Left lung (tissue), 10 donors: ENCODE measurements around the gene CFI. TPM values are rescaled to one million over a fixed set of nuclear protein-coding genes. Genes with fewer than 3 reads are reported as not detected.

Source experiments
- ATAC-seq: fragments of 200-7000 bp; cut with Tn5 transposase; one replicate; pipeline ENCODE4 v1.9.1; 2020; ENCODE audit warnings: moderate library complexity
- DNase-seq, 4 donors: peaks; one replicate each; pipeline ENCODE4 v3.0.0-alpha.2; 2013 to 2020
- H3K27ac ChIP-seq, 2 donors: fragments of 200-600 bp; sonication (generic) in 1 of 2; one replicate each; pipeline versions ENCODE4 v1.5.0 to v1.8.0; 2020 to 2021
- H3K27me3 ChIP-seq, 2 donors: fragments of 200-600 bp; sonication (generic) in 1 of 2; one replicate each; pipeline versions ENCODE4 v1.5.0 to v1.8.0; 2020 to 2021
- H3K36me3 ChIP-seq, 2 donors: fragments of 200-600 bp; sonication (generic) in 1 of 2; one replicate each; pipeline versions ENCODE4 v1.5.0 to v1.8.0; 2020 to 2021
- H3K4me1 ChIP-seq, 2 donors: fragments of 200-600 bp; one replicate each; pipeline ENCODE4 v1.8.0; 2021
- H3K4me3 ChIP-seq, 2 donors: fragments of 200-600 bp; sonication (generic) in 1 of 2; one replicate each; pipeline versions ENCODE4 v1.5.0 to v1.8.0; 2020 to 2021; ENCODE audit warnings: mild to moderate bottlenecking in 1 of 2
- H3K9me3 ChIP-seq, 2 donors: fragments of 200-600 bp; sonication (generic) in 1 of 2; one replicate each; pipeline versions ENCODE4 v1.5.0 to v1.8.0; 2020 to 2021
- intact Hi-C, 2 donors: fragments of 100-400 bp; cut with DNase I; formaldehyde crosslinking; loops; one replicate each; pipeline versions ENCODE4 v1.11.2 to v1.14.2; 2022
- polyA plus RNA-seq, 6 donors: library from polyadenylated mRNA; unstranded; fragments of 120-200 nt; gene quantifications; one replicate each; pipeline ENCODE4 v1.2.1, GENCODE V29; 2013; ENCODE audit not compliant: insufficient read length in 6 of 6
- total RNA-seq, 2 donors: library from RNA; stranded (reverse); fragmentation: NEBNext Ultra II Directional; extraction: Animal tissue kit (Norgen Biotek cat#: 25700); gene quantifications; one replicate each; pipeline ENCODE4 v1.2.1, GENCODE V29; 2021
- TF ChIP-seq, protein P1 (sequence below), 2 donors: fragments of 200-600 bp; sonication (generic) in 1 of 2; IDR thresholded peaks; one replicate each; pipeline versions ENCODE4 v1.5.0 to v1.8.0; 2021; ENCODE audit warnings: antibody characterized with exemption in 2 of 2
- donor health status: DM: no; HTN: yes; CAD: no.
- donor health status: DM: no; HTN: no; CAD: no.

The CFI gene
- total and polyA plus RNA-seq, 8 donors = 66.8 to 115 (median 93.8) TPM

DNA sequence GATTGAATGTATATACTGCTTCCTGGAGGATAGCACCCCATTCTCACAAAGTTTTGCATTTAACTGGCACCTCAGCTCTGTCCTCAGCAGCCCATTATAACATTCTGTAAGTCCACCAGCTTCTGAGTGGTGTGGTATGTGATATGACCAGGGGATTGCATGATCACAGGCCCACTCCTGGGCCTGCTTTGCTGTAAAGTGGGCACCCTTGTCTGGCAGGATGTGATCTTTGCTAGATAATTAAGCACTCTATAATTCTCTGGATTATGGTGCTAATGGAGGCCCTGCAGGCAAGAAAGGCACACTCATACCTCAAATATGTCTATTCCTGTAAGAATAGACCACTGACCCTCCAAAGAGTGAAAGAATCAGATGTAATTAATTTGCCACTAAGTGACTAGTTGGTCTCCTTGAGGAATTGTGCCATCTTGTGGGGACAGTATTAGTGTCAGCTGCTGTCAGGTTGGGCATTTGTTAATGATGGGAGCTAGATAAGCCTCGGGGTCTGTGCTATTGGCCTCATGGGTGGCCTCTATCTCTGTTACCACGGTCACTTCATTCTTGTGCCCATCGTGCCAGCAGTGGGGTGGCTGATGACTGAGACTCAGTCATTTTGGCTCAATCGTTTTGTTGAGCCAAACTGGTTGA lies 2.2 kb upstream of the CFI start:
- H3K36me3 ChIP-seq = no peaks in the 10 kb centered on the region
- no peak overlapping the region for H3K27ac ChIP-seq
- TF ChIP-seq, protein P1, sequence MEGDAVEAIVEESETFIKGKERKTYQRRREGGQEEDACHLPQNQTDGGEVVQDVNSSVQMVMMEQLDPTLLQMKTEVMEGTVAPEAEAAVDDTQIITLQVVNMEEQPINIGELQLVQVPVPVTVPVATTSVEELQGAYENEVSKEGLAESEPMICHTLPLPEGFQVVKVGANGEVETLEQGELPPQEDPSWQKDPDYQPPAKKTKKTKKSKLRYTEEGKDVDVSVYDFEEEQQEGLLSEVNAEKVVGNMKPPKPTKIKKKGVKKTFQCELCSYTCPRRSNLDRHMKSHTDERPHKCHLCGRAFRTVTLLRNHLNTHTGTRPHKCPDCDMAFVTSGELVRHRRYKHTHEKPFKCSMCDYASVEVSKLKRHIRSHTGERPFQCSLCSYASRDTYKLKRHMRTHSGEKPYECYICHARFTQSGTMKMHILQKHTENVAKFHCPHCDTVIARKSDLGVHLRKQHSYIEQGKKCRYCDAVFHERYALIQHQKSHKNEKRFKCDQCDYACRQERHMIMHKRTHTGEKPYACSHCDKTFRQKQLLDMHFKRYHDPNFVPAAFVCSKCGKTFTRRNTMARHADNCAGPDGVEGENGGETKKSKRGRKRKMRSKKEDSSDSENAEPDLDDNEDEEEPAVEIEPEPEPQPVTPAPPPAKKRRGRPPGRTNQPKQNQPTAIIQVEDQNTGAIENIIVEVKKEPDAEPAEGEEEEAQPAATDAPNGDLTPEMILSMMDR (IDR thresholded peaks at IDR 0.05) = peak in 1 of 2 donors; percentile 25
- no peaks in the 10 kb centered on the region for H3K9me3 ChIP-seq
- ATAC-seq (peak; percentile 69), DNase-seq (peak in 1 of 4 donors; percentile 47)
- peaks cover 0 to 9% of the 10 kb centered on the region in 2 donors for H3K4me1 ChIP-seq
- H3K4me3 ChIP-seq = no peak overlapping the region
- no peaks in the 10 kb centered on the region for H3K27me3 ChIP-seq
- intact Hi-C loops = no loop called here

DNA sequence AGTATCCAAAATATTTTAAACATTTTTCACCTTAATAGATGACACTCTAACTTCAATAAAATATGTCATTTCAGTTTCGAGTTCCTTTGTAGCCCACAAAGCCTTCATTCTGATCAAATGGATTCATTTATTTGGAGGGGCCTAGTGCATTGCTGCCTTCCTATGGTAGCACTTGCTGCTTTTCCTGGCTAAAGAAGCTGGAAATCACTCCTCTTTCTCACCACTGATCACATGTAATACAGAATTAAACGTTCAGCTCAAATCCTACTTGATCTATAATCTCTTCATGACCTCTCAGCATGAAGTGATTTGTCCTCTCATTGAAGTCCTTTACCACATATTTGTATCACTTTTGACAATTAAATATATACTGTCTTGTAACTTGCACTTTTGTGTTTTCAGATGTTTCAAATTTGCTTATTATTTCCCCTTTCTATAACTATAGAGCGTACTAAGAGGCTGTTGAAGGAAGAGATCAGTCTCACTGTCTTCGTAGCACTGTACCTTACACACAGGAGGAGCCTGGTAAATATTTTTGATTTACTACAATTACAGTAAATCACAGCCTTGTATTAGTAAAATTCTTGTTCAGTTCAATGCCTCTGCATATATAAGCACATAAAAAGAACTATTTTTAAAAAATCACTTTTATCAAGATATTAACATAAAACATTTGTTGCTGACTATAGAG lies 555 bp downstream of the CFI start:
- Histone ChIP-seq H3K9me3 (peaks cover 0 to 12% of the 10 kb centered on the region in 2 donors), H3K27ac (peak overlapping the region; percentile 21 to 45), H3K27me3 (no peaks in the 10 kb centered on the region), H3K4me1 (peaks cover 0 to 9% of the 10 kb centered on the region in 2 donors), H3K36me3 (no peaks in the 10 kb centered on the region), H3K4me3 (peak overlapping the region; percentile 12 to 39)
- ATAC-seq (peak; percentile 65), DNase-seq (no peak)
- TF ChIP-seq, protein P1 (IDR thresholded peaks at IDR 0.05) = no peak
- intact Hi-C loops = no loop called here

DNA sequence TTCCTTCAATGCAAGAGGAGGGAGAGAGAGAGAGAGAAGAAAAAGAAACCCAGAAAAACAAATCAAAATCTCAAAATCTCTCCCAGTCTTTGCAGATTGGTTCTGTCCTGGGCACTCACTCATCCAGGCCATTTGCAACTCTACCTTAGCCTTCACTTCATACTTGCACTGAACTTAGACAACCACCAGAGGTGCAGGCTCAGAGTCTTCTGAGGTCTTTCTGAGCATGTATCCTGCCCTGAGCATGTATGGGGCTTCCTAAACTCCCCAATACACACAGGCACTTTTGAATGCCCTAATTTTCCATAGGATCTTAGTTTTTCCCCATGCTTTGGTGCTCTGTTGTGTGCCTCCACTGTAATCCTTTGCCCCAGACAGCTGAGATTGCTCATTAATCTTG lies 2.9 kb downstream of the CFI start:
- Histone ChIP-seq H3K36me3 (no peaks in the 10 kb centered on the region), H3K9me3 (peaks cover 0 to 33% of the 10 kb centered on the region in 2 donors), H3K4me3 (no peak overlapping the region), H3K4me1 (peaks cover 0 to 9% of the 10 kb centered on the region in 2 donors), H3K27me3 (no peaks in the 10 kb centered on the region), H3K27ac (no peak overlapping the region)
- DNase-seq (no peak), ATAC-seq (no peak)
- intact Hi-C loops = no loop called here
- TF ChIP-seq, protein P1 (IDR thresholded peaks at IDR 0.05) = no peak

DNA sequence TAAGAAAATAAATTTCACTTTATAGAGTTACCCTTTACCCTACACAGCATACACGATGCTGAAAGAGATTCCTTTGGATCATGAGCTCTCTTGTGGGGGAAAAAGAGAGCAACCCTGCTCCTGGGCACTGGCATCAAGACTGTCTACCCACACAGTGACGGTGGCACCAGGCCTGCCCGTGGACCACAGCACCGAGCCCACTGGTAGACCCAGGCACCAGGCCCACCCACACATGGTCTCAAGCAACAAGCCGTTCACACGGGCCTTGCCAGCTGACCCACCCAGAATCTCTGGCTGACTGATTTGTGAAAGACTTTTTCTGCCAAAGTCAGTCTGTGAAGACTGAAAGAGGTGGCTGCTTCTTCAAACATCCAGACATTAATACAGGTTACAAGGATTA lies 6.7 kb downstream of the CFI start:
- no peak overlapping the region for H3K27ac ChIP-seq
- H3K27me3 ChIP-seq = no peaks in the 10 kb centered on the region
- H3K4me3 ChIP-seq = no peak overlapping the region
- DNase-seq = peak in 1 of 4 donors; percentile 59
- H3K4me1 ChIP-seq = no peaks in the 10 kb centered on the region
- H3K36me3 ChIP-seq = no peaks in the 10 kb centered on the region
- peaks cover 0 to 35% of the 10 kb centered on the region in 2 donors for H3K9me3 ChIP-seq
- intact Hi-C loops = no loop called here
- no peak for ATAC-seq
- TF ChIP-seq, protein P1 (IDR thresholded peaks at IDR 0.05) = no peak

DNA sequence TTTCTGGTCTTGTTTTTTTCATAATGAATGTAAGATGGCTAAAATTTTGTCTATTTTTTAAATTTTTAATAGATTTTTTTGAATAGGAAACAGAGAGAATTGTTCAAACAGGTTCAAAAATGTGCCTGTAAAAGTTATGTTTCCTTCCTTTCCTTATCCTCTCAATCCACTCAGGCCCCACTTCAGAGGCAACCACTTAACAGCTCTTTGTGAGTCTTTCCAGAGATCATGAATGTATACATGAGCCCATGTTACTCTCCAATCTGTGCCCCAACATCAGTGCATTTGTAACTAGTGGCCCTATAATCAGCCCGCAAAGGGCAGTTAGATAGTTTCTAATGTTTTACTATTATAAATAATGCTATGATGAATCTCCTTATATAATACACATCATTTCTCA lies 14.0 kb downstream of the CFI start:
- no peak overlapping the region for H3K27ac ChIP-seq
- no peaks in the 10 kb centered on the region for H3K4me1 ChIP-seq
- no peaks in the 10 kb centered on the region for H3K27me3 ChIP-seq
- TF ChIP-seq, protein P1 (IDR thresholded peaks at IDR 0.05) = no peak
- intact Hi-C loops = no loop called here
- DNase-seq = peak in 1 of 4 donors; percentile 39
- no peak overlapping the region for H3K4me3 ChIP-seq
- peaks cover 0 to 9% of the 10 kb centered on the region in 2 donors for H3K9me3 ChIP-seq
- ATAC-seq = peak; percentile 72
- no peaks in the 10 kb centered on the region for H3K36me3 ChIP-seq
